HG02885 (cell line): Measurements from ENCODE around the gene NASP.

Experiments used
- ATAC-seq: cut with Tn5 transposase; IDR thresholded peaks from one replicate; pipeline ENCODE4 v1.9.1; 2021; ENCODE audit warnings: mild to moderate bottlenecking; ENCODE audit not compliant: unreplicated experiment, poor library complexity

Gene NASP

DNA sequence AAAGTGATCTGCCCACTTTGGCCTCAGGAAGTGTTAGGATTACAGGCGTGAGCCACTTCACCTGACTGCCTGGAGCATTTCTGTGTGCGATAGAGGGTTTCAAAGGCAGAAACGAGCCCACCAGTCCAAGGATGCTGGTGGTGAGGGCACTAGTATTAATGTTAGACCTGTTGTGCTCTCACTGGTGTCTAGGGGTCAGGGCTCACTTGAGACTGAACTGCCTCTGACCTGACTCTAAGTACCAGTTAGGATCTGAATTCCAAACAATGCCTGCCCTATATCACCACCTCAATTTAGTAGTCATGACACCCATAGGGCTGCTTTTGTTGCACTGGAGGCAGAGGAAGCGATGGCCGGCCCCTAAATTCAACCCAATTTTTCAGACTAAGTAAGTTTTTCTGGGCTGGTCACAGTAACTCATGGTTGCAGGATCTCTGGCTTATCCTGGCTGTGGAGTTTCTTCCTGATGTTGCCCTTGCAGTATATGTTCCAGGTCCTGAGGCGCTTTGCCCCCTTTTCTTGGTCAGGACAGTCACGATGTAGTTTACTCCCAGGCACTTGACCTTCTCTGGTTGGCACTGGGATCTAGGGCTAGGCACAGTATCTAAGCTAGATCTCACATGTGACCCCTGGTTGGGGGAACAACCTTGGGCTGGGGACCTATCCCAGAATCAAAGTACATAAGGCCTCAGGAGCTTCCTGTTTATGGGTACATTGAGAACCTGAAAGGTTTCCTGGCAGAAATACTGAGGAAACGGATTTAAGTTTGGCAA is 35.5 kb downstream of the NASP start:
- ATAC-seq, result no peak

DNA sequence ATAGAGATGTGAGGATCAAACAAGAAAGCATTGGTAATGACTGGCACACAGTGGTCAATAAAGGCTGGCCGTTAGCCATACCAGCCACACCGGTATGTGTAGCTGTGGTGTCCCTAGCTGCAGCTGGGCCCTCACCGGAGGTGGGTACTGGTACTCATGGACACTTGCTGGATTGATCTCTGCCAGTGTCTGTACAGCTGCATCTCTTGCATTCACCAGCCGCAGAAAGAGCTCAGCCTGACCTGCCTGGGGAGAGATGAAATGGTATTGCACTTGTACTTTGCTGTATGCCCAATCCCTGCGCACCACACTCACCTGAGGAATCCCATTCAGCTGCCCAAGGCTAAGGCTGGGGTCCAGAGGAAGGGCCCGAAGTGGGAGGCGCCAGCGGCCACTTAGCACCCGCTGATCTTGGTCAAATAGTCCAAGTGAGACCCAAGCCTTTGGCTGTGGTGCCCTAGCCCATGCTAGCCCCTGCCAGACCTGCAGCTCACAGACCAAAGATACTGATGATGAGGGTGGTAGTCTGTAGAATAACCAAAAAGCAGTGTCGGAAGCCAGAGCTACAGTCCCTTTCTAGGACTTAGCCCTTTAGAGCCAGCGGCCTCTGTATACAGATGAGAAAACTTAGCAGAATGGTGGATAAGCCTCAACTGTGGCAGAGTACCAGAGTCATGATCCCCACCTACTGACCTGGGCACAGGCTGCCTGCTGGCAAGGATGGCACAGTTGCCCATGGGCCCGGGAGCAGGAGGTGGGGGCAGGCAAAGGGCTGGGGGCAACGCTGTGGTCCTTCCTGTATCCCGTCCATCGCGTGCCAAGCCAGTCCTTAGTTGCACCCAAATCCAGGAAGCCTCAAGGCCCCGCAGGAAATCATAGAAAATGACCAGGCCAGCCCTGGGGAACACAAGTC is 37.0 kb downstream of the NASP start:
- no peak for ATAC-seq

DNA sequence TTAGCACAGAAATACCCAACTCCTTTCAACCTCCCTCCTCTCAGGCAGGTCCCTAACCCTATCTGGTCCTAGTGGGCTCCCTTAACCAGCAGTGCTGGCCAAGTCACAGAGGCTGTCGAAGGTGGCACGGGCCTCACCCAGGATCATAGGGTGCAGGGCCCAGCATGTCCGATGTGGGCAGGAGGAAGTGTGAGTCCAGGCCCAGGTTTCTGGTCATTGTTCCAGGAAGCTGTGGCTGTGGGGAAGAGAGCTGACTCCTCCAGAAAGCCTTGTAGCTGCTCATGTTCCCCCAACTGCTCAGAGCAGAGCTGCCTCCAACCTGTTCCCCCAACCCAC is 37.6 kb downstream of the NASP start:
- ATAC-seq, result no peak

DNA sequence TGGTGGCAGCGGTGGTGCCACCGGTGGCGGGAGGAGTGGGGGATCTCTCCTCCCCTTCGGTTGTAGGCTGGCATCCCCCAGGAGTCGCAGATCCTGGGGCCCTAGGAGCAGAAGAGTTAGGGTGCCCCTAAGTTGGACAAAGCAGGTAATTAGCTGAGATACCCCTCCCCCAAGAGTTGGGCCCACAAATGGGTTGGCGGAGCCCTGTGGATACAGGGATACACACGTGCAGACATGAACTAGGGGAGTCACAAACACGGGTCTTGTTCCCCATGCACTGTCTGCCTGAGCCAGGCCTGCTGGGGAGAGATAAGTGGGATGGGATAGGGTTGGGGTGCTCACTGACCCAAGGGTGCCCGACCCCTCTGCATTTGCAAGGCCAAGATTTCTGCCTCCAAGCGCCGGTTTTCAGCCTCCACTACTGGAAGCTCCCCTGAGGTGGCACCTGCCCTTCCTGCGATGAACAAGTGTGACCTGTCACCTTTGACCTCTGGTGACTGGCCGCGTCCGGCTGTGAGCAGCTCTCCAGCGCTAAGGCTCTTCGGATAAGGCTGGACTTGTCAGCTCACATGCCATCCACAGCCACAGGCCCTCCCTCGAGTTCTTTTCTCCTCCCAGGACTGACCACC is 38.2 kb downstream of the NASP start:
- no peak for ATAC-seq

DNA sequence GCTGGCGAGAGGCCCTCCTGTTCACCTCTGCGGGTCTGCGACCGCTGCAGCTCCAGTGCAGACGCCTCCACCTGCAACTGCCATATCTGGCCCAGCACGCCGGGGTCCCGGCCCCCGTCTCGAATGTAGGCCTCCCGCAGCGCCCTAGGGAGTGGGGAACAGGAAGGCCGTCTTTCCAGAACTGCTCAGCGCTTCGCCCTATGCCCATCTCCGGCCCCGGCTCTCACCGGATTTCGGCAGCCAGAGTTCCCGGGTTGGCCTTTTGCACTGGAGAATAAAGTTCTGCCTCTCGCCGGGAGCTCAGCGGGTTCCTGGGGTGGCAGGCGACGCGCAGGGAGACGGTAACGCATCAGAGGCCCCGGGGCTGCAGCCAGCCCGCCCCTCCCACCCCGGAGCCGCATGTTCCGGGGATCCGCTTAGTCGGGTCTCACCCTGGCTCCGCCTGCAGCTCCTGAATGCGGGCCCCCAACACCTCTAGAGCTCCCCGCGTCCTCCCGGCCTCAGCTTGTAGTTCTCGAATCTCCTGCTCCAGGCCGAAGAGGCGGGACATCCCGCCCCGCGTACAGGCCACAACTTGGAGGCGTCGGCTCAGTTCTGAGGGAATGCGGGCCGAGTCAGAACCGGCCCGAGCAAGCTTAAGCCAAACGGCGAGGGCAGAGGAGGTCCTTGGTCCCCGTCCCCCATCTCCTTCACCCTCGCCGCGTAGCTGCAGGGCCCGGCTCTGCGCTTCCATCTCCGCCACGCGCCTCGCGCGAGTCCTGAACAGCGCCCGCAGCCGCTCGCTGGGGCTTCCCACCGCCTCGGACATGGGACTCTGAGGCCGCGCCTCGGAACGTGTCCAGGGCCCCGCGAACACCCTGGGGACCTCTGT is 38.9 kb downstream of the NASP start:
- no peak for ATAC-seq

DNA sequence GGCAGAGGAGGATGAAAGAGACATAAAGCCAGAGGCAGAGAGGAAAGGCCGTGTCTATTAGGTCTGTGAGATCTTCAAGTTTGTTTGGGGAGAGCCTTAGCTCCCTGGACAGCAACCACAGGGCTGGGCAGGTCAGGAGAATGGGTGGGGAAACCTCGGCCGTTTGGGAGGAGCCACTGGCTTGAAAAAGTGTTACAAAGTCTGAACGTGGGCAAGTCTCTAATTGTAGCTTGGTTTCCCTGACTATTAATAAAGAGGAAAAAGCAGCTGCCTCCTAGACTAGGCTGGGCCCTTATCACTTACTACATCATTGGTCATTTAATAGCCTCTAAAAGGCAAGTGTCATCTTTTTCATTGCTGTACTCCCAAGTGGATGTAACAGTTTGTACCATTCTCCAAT is 40.1 kb downstream of the NASP start, which contains the start of gene CCDC17:
Gene CCDC17, minus strand, starts transcription at position 83 of the 400 bp plus-strand sequence. CDS start 145 bp downstream, outside the sequence.
- no peak for ATAC-seq

DNA sequence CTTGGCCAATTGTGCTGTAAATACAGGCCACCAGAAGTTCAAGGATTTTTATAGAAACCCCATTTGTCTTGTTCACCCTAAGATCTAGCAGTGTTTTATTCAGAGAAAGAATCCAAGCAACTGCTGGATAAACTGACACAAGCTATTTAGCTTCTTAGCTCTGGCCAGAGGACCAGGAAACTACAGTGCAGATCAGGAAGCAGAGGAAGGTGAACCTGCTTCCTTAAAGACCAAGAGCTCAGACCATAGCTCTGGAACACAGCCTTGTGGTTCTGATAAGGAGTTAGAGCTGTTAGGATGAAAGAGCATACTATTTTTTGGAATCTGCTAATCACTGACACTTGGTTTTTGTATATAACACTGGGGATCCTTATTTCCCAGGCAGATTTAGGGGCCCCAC is 45.2 kb downstream of the NASP start:
- ATAC-seq, result no peak

DNA sequence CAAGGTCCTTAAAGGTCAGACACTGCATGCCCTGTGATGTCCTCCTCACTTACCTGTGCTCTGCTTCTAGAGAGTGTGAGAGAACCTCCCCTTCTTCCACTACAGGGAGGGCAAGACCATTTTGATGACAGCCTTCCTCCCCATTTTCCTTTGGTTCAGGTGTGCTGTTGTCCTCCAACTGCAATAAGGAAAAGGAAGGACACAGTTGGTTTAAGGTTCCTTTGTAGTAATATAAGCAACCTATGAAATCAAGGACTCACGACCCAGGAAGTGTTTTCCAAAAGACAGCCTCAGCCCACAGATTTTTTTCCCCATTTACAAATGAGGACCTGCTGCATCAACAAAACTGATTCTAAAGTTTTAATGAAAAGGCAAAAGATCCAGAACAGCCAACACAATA is 46.6 kb downstream of the NASP start:
- ATAC-seq, result no peak

DNA sequence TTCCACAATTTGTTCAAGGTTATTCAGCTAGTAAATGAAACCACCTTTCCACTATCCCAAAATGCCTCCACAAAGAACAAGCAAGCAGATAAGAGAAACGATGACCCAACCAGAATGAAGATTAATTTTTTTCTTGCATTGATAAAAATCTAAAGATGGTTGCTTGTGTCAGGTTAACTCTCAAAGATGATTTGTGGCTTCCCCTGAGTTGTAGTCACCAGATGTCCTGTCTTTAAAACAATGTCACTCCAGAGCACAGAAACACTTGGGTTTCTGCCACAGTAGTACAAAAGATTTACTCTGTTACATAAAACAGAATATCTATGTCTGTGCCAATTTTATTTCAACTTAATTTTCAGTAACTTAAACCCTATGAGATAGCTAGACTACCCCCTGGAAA is 51.4 kb downstream of the NASP start:
- no peak for ATAC-seq

DNA sequence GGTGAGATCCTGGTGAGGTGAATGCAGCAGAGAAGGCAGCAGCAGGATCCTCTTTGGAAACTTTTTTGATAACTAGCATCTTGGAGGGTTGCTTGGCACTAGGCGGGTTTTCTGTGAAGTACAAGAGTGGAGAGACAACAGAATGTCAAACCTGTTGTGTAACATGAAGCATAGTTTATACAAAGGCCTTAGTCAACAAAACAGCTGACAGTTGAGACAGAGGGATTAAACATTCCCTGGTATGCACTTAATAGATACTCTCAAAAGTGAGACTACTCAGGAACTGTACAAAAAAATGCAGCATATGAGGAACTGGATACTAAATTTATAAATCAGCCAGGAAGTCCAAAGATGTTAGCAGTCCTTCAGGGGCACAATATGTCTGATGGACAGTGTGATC is 56.5 kb downstream of the NASP start:
- ATAC-seq, result no peak

DNA sequence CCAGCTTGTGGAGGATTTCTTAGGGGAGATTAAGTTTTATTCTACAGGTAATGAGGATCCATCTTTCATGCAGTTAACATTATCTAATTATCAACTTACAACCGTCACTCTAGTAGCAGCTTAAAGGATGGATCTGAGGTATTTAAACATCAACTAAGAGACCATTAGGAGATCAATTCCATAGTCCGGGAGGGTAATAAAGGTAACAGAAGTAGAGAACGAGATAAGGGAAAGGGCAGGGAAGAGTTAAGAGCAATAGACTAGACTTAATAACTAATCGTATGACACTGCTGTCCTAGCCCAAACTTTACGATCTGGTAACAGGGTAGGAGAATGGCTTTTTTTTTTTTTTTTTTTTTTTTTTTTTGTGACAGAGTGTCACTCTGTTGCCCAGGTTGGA is 59.5 kb downstream of the NASP start:
- no peak for ATAC-seq

DNA sequence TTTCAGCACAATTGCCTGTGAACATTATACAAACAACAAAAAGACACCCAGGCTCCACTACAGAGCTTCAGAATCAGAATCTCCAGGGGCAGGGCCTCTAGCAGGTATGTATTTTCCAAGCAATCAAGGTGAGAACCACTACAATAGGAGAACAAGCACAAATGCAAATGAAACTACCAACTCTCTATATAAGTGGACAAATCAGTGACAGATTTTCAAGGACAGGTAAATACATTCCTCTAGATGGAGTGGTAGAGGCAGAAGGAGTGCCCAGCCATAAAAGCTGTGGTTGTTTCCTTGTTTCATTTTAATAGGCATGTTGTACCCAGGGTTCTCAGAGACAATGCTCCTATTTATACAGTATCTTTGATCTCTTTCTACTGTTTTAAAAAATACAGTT is 60.1 kb downstream of the NASP start:
- no peak for ATAC-seq

DNA sequence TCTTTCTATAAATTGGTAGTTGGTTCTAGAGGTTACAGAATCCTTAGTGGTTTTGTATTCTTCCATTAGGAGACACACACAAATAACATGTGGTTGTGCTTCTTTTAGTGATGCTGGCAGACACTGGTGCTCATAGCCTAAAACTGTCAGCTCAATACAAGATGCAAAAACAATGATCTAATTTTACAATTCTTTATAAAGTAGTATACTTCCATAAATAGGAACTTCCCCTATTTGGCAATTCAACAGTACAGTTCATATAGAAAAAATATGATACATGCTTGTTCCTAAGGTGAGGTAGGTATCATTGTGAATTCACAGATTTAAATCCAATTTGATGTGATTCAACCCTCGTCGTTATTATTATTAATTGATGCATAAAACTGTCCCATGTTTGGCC is 60.8 kb downstream of the NASP start:
- no peak for ATAC-seq

DNA sequence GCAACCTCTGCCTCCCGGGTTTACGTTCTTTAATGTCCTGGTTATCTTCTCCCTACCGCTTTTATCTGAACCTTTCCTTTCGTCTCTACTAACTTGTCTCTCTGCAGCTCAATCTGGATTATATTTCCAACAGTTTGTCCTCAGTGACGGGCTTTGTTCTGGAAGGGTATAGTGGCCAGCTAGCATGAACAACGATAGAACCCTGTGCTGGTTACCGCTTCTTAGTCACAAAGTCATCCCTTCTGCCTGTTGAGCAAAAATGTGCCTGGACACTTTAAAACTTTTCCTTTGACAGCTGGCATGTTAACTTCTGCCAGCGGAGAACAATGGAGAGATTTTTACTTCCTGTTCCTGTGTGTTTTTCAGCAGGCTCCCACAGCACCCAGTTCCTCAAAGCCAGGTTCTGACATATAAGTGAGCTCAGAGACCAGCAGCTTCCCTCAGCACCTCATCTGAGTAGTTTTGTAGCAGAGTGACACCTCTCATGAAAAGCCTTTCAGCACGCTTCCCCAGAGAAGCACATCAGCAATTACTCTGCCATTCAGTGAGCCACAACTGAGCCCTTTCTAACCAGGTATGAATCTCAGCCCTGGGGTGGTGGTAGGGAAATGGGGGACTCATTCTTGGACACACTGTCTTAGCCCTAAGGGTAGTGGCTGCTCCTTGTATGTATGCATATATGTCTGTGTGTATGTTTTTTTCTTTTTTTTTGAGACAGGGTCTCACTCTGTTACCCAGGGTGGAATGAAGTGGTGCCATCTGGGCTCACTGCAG is 63.6 kb downstream of the NASP start:
- no peak for ATAC-seq

DNA sequence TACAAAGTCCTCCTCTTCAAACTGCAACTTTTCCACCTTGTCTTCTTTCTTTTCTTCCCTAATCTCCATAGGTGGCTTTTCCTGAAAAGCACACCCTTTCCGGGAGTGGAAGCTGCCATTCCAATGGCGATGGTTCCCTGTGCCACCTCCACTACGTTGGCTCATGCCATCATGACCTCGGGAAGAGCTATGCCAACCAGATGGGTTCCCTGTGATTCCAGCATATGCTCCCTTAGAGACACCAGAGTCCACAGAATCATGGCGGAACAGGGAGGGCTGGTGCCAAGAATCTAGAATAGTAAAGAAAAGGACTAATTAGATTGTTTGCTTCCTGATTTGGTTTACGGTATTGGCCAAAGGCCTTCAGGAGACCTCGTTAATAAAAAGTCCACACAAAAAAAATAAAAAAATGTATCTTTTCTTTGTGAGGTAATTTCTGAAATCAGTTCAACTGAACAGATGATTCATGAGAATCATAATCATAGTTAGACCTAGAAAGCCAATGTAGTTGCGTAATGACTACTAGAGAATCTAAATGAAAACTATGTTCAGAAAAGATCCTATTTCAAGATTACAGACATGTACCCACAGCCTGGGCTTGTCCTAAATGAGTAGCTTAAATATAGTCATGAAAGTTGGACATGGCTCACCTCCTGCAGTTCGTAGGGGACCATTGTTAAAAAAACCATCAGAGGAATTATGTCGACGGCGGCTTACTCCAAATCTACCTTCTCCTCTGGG is 70.9 kb downstream of the NASP start:
- no peak for ATAC-seq

DNA sequence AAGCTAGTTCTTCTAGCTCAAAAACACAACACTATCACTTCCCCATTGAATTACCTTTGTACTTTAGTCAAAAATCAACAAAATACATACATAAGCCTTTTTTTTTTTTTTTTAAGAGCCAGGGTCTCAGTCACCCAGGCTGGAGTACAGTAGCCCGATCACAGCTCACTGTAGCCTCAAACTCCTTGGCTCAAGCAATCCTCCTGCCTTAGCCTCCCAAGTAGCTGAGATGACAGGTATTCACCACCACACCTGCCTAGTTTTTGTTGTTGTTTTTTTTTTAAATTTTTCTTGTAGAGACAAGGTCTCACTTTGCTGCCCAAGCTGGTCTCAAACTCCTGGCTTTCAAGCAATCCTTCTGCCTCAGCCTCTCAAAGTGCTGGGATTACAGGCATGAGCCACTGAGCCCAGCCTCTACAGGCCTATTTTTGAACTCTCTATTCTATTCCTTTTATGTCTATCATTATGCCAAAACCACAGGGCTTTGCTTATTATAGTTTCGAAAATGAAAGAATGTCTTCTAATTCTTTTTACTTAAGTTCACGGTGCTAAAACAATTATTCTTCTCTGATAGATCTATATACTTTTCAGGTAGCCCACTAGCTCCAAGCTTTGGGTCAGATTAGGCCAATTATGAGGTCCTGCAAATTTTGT is 72.9 kb downstream of the NASP start:
- ATAC-seq, result no peak

DNA sequence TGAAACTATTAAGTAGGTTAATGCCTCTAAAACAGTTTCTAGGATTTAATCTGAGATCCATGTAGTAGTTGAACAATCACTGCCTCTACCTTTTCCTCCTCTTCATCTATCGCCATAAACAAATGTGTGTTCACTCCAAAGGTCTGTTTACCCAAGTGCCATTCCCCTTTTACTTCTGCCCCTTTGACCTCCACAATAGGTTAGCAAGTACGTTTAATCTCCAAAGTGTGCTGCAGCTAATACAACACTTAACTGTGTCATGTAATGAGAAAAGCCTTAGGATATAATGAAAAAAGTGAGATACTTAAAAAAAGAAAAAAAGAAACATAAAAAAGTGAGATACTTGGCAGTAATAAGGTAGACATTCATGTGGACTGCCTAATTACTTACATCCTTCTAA is 74.3 kb downstream of the NASP start:
- no peak for ATAC-seq

DNA sequence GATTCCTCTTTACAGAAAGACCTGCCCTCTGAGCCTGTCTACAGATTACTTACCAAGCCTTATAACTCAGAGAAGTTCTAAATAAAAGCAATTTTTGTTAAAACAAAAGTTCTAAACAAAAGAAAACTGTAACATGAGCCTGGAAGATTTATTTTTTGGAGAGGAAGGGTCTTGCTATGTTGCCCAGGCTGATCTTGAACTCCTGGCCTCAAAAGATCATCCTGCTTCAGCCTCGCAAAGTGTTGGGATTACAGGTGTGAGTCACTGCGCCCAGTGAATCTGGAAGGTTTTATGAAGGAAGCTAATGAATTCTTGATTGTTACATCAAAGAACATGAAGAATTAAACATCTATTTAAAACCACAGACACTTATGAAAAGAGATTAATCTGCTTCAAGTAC is 75.4 kb downstream of the NASP start:
- ATAC-seq, result no peak
